ENCODE data around the gene SCFD2. TPM values are rescaled to one million over a fixed set of nuclear protein-coding genes. Genes with fewer than 3 reads are reported as not detected.

The SCFD2 gene
- polyA plus RNA-seq, 2 of the 4 experiments (the other 2 are of a cell fraction): 7.6 to 10.8 TPM

DNA sequence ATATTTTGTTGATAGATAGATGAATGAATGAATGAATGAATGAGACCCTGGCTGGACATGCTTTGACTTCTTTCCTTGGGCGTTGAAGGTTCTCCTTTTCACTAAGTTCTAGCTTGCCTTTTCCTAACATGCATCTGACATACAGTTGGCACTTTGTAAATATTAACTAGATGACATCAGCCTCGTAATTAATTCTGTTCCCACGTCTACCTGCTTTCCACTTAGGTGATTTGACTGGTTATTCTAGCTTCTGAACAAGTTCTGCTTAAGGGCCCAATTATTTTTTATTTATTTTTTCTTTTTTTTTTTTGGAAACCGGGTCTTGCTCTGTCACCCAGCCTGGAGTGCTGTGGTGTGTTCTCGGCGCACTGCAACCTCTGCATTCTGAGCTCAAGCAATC is 517.6 kb downstream of the SCFD2 start:
- no peak overlapping the region for H3K27ac ChIP-seq
- DNase-seq (ENCODE audit: low read depth in 1 of 2, low spot score in 1 of 2) (no peak), FAIRE-seq (no peak), ATAC-seq (no peak)
- H3K4me2 ChIP-seq: no peak overlapping the region
- ChIA-PET POLR2A (no interaction called here), CTCF (no interaction called here)
- H3K9me3 ChIP-seq: no peaks in the 10 kb centered on the region
- H3K4me1 ChIP-seq: no peaks in the 10 kb centered on the region
- H3K4me3 ChIP-seq: no peak overlapping the region
- WGBS (ENCODE audit: missing lambda C conversion rate): 39% methylated on average over 6 of the region's 6 CpGs
- no peak for TF ChIP-seq RCOR1 (IDR thresholded peaks at IDR 0.05; ENCODE audit: low read depth, low read length)
- TF ChIP-seq, protein P1, sequence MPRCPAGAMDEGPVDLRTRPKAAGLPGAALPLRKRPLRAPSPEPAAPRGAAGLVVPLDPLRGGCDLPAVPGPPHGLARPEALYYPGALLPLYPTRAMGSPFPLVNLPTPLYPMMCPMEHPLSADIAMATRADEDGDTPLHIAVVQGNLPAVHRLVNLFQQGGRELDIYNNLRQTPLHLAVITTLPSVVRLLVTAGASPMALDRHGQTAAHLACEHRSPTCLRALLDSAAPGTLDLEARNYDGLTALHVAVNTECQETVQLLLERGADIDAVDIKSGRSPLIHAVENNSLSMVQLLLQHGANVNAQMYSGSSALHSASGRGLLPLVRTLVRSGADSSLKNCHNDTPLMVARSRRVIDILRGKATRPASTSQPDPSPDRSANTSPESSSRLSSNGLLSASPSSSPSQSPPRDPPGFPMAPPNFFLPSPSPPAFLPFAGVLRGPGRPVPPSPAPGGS (IDR thresholded peaks at IDR 0.05): no peak
- no peak for TF ChIP-seq HEYL (CRISPR knock-in tag; IDR thresholded peaks at IDR 0.05)
- TF ChIP-seq MYC (IDR thresholded peaks at IDR 0.05; ENCODE audit: borderline replicate concordance, low read length): no peak
- no peak for TF ChIP-seq SMC3 (IDR thresholded peaks at IDR 0.05)
- TF ChIP-seq PHF8 (IDR thresholded peaks at IDR 0.05; ENCODE audit: borderline replicate concordance, low read depth): no peak
- no peak for TF ChIP-seq ESRRA (IDR thresholded peaks at IDR 0.05; ENCODE audit: borderline replicate concordance, low read length)
- TF ChIP-seq, protein P2, sequence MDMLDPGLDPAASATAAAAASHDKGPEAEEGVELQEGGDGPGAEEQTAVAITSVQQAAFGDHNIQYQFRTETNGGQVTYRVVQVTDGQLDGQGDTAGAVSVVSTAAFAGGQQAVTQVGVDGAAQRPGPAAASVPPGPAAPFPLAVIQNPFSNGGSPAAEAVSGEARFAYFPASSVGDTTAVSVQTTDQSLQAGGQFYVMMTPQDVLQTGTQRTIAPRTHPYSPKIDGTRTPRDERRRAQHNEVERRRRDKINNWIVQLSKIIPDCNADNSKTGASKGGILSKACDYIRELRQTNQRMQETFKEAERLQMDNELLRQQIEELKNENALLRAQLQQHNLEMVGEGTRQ (IDR thresholded peaks at IDR 0.05): no peak
- no peak for TF ChIP-seq CHD2 (IDR thresholded peaks at IDR 0.05; ENCODE audit: low read length, partially characterized antibody)
- TF ChIP-seq, protein P3, sequence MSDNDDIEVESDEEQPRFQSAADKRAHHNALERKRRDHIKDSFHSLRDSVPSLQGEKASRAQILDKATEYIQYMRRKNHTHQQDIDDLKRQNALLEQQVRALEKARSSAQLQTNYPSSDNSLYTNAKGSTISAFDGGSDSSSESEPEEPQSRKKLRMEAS (IDR thresholded peaks at IDR 0.05): no peak
- TF ChIP-seq EHMT2 (IDR thresholded peaks at IDR 0.05; ENCODE audit: low read depth): no peak
- no peak for TF ChIP-seq TP53 (CRISPR knock-in tag; IDR thresholded peaks at IDR 0.05)
- TF ChIP-seq ZC3H11A (IDR thresholded peaks at IDR 0.05): no peak
- TF ChIP-seq, protein P4, sequence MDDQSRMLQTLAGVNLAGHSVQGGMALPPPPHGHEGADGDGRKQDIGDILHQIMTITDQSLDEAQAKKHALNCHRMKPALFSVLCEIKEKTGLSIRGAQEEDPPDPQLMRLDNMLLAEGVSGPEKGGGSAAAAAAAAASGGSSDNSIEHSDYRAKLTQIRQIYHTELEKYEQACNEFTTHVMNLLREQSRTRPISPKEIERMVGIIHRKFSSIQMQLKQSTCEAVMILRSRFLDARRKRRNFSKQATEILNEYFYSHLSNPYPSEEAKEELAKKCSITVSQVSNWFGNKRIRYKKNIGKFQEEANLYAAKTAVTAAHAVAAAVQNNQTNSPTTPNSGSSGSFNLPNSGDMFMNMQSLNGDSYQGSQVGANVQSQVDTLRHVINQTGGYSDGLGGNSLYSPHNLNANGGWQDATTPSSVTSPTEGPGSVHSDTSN (IDR thresholded peaks at IDR 0.05): no peak
- no peak for TF ChIP-seq NFE2L2 (conservative IDR thresholded peaks at IDR 0.05; ENCODE audit: low read length)
- no peak for TF ChIP-seq NPAS2 (CRISPR knock-in tag; IDR thresholded peaks at IDR 0.05; ENCODE audit: borderline replicate concordance)

DNA sequence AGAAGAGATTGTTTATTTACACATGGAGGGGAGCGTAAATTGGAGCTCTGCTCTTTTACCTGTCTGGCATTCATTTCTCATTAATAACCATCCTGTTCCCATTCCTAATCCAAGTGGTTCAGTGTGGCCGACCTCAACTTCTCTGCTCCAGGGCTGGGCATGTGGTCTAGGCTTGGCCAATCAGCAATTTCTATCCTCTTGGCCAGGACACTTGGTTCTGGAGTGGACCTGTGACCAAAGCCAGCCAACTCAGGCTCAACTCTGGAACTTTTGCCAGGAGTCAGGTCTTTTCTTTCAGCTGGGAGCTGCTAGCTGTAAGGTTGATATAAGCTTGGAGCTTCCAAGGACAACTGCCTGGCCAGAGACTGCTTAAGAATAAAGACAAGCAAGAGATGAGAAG is 519.4 kb downstream of the SCFD2 start:
- no peaks in the 10 kb centered on the region for H3K9me3 ChIP-seq
- CTCF ChIA-PET: no interaction called here
- POLR2A ChIA-PET: no interaction called here
- H3K4me3 ChIP-seq: no peak overlapping the region
- no peak overlapping the region for H3K27ac ChIP-seq
- H3K4me2 ChIP-seq: no peak overlapping the region
- WGBS (ENCODE audit: missing lambda C conversion rate): 44% methylated on average over 2 of the region's 2 CpGs
- H3K4me1 ChIP-seq: no peaks in the 10 kb centered on the region
- ATAC-seq (no peak), DNase-seq (ENCODE audit: low read depth in 1 of 2, low spot score in 1 of 2) (no peak), FAIRE-seq (no peak)
- no peak for TF ChIP-seq PHF8 (IDR thresholded peaks at IDR 0.05; ENCODE audit: borderline replicate concordance, low read depth)
- no peak for TF ChIP-seq CEBPB (IDR thresholded peaks at IDR 0.05)
- TF ChIP-seq FOSB (CRISPR knock-in tag; IDR thresholded peaks at IDR 0.05): no peak
- no peak for TF ChIP-seq JUNB (IDR thresholded peaks at IDR 0.05)
- TF ChIP-seq CHD2 (IDR thresholded peaks at IDR 0.05; ENCODE audit: low read length, partially characterized antibody): no peak
- no peak for TF ChIP-seq ZNF302 (CRISPR knock-in tag; IDR thresholded peaks at IDR 0.05)
- no peak for TF ChIP-seq GATA3 (IDR thresholded peaks at IDR 0.05; ENCODE audit: borderline replicate concordance)
- no peak for TF ChIP-seq RCOR1 (IDR thresholded peaks at IDR 0.05; ENCODE audit: low read depth, low read length)
- TF ChIP-seq TP53 (CRISPR knock-in tag; IDR thresholded peaks at IDR 0.05): no peak
- TF ChIP-seq, protein P3 (IDR thresholded peaks at IDR 0.05): no peak
- no peak for TF ChIP-seq BHLHE40 (IDR thresholded peaks at IDR 0.05; ENCODE audit: low read depth, low read length)
- TF ChIP-seq NR3C1 (IDR thresholded peaks at IDR 0.05): no peak
- no peak for TF ChIP-seq MAZ (IDR thresholded peaks at IDR 0.05; ENCODE audit: borderline replicate concordance, low read depth, low read length)
